Urothelium cell line (cell line): ENCODE data around the gene LPGAT1.
"Not testable (repeated sequence)": the region's sequence is repeated elsewhere in the genome, so short reads cannot be mapped to it uniquely, and the experiment has no call there.

Source experiments
- DNase-seq: peaks from one replicate; pipeline ENCODE4 v3.0.0; 2011; ENCODE audit warnings: low spot score, mixed read lengths
- FAIRE-seq: peaks from 2 replicates; lab custom pipeline; 2011; peaks lifted over from hg19 to GRCh38; lab: Jason Lieb, UNC

Gene LPGAT1

DNA sequence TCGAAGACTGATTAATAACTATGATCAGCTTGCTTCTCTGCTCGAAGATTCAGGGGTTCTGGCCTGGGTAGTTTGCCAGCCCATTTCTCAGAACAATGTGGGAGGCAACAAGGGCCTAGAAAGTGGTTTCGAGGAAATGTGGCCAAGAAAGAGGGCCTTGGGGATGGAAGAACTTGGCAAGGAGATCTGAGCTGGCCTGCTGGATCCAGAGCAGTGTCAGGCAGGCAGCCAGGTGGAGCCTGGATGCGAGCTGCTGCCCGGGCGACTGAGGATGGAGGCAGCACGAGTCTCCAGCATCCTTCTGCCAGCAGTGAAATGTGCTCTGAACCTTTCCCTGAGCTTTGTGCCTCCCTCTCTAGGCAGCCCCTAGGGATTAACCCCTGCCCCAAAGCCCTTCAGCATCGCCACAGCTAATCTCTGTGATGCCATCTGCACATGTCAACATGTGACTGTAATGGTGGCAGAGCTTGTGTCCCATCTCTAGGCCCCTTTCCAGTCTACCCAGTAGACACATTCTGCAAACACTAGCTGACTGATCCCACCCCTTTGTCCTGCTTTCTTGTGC, 94.1 kb downstream of the LPGAT1 start:
- DNase-seq, result peak; percentile 31
- FAIRE-seq, result no peak

DNA sequence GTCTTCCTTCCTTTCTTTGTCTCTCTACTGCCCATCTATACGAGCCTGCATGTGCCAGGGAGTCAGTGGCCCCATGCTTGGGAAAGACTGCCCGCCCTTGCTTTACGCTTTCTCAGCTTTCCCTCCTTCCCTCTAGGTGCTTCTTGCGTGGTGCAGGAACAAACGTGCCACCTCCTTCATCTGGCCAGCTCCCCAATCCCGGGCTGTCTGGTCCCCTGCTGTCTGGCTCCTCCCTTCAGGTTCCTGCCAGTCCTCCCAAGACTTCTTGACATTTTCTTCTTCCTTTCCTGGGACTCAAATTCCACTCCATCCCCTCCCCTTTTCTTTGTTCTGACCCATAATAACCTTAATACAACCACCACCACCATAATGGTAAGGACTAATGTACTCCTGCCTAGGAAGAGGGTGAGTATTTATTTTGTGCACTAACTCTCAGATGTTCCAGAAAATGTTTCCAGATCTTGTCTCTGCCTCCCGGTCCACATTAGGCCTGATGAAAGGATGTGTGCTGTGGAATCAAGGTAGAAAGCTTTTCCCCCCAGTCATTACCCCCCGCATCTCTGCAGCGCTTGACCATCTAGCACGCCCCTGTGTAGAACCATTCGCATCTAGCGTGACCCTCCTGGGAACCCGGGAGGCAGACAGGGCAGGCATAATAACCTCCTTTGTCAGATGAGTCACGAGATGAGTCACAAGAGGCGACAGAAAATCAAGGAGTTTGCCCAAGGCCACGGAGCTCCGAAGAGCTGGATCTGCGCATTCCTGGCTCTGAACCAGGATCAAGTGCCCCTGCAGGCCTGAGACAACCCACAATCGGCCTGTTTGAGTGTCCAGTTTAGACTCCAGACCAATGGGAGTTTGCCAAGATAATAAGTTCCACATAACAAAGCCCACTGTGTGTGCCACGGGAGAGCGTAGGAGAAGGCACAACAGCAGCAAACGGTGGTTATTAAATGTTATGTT, 95.1 kb downstream of the LPGAT1 start:
- DNase-seq (peak; percentile 95), FAIRE-seq (no peak)

DNA sequence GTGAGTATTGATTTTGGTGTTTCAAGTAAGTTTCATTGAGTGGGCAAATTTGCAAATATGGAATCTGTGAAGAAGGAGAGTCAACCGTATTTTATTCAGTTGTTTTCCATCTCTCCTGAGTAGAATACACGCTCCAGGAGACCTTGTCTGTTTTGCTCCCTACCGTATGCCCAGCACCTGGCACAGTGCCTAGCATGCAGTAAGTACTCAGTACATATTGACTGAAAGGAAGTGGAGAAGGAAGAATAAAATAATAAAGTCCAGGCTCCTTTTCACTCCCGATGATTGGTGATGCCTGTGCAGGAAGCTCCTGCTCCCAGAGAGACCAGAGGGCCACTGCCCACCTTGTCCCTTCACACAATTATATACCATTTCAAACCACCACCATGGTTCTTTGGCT, 95.8 kb downstream of the LPGAT1 start:
- FAIRE-seq (no peak), DNase-seq (no peak)

DNA sequence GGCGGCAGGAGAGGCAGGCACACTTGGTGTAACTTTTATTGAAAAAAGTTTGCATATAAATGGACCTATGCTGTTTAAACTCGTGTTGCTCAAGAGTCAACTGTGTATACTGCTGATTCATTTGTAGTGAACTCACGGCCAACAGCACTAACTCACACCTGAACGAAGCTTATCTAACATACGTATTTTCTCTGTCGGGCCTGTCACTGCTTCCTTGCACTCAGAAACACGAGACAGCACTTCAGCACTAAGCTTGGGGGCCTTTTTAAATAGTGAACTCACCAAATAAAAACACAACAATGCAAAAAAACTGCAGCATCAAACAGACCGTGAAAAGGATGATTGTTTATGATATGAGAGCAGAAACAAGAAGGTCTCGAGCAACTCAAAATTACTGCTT, 96.2 kb downstream of the LPGAT1 start:
- no peak for FAIRE-seq

DNA sequence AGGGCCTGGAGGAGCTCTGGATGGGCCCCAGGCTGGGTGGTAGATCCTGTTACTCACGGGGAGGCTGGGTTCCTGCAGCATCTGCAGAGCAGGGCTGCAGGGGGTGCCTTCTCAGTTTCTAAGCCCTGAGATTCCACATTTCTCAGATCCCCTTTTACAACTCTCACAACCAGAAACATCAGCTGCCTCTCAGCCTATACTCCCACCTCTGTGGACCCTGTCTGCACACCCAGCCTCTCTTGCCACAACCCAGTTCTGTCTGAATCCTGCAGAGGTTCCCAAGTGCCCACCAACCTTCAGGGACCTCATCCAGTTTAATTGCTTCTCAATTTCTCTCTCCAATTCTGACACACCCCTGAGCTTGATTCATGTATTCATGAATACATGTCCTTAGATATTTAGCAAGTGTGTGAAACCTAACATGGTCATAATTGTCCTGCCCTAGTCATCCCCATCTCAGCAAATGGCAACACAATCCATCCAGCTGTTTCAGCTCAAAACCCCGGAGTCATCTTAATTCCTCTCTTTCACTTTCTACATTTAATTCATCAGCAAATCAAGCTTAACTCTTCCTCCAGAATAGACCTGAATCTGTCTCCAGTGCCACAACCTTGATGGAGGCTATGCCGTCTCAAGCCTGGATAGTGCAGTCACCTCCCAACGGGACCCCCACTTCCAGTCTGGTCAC, 98.1 kb downstream of the LPGAT1 start:
- DNase-seq (no peak), FAIRE-seq (no peak)

More for the DNA sequence above, 96.2 kb downstream of the LPGAT1 start:
- no peak for DNase-seq

DNA sequence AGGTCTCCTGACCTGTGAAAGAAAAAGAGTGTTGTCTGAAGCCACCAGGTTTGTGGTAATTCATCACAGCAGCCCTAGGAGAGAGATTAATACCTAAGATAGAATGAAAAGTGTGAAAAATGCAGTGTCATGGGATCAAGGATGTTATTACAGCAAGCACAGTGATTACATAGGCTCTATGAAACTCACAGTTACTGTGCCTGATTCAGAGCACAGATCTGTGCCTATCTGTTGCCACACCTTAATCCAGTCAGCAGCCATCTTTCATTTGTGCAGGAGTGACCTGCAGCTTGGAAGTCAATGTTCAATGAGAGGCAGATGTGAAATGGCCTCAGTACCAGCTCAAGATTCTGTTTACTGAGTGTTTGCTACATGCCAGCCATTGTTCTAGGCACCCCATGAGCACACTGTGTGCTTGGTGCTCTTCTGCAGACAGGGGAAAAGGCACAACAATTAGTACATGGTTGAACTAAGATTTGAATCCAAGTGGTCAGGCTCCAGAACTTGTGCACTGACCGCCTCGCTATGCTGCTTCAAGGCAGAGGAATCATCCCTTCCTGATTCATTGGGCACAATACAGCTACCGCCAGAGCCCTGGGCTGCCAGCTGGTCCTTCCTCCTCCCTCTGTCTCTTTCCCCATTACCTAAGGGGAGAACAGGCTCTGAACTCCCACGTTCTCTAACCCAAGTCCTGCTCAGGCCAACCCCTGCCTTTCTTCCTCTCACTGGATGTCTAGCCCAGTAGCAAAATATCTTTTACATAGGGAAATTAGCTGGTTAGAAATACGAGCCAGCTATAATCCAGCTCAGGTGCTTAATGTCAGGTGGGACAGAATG, 98.9 kb downstream of the LPGAT1 start:
- DNase-seq (no peak), FAIRE-seq (peak; percentile 30)

DNA sequence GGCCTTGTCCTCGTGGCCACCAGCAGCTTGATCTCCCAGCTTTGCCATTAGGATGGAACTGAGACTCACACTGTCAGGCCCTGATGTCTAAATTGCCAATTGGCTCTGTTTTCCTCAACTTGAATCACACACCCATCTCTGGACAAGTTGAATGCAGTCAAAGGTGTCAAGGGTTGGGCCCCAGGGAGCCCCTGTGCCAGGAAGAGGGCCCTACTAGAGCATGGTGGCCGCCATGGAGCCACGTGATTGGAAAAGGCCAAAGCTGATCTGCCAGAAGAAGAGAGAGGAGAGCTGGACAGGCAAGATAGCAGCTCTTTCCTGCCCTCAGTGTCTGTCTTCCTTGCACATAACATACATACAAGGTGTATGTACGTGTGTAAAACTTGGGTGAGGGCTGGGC, 100.2 kb downstream of the LPGAT1 start:
- FAIRE-seq (no peak), DNase-seq (no peak)

DNA sequence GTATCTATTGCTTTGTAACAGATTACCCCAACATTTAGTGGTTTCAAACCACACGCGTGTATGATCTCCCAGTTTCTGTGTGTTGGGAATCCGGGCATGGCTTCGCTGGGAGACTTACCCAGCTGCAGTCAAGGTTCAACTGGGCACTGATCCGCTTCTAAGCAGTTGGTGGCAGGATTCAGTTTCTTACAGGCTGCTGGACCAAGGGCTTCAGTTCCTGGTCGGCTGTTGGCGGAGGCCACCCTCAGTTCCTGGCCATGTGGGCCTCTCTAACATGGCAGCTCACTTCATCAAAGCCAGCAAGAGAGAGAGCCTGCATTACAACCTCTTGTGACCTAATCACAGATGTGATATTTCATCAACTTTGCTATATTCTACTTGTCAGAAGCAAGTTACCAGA, 101.3 kb downstream of the LPGAT1 start:
- no peak for DNase-seq
- FAIRE-seq, result no peak

DNA sequence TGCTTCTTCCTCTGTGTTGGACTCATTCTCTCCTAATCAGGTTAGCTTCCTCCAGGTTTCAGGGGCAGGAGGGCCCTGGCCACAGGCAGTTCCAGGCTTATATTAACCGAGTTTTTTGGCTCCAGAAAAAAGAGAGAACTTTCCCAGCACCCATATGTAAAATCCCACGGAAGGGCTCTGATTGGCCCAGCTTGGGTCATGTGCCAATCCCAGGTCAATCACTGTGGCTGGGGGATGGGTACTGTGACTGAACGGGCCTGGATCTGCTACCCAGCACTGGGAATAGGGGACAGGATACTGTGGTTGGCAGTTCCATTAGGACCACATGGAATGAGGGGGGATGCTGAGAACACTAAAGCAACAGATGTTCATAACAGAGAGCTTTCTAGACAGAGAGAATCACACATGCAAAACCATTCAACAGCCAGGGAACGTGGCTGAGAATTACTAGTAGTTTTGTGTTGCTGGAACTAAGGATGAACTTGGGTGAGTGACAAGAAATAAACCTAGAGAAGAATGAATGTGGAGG, 104.0 kb downstream of the LPGAT1 start:
- DNase-seq (no peak), FAIRE-seq (no peak)

DNA sequence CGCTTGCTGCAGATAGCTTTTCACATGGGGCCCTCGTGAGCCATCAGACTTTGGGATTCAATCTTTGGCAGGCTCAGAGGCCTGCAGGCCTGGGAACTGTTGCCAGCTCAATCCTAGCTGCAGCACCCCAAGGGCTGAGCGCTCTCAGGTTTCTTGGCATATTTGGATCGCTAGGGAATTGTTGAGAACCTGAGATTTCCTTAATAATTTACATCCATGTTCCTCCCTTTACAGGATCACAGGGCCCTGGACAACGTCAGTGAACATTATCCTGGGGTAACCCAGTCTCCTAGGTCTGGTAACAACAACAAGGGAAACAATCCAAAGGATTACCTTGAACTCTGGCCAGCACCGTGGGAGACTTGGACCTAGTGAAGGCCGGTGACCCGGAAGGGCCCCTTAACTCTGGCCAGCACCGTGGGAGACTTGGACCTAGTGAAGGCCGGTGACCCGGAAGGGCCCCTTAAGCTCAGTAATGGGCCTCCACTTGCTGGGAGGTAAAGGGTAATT, 105.8 kb downstream of the LPGAT1 start:
- FAIRE-seq (no peak), DNase-seq (no peak)

DNA sequence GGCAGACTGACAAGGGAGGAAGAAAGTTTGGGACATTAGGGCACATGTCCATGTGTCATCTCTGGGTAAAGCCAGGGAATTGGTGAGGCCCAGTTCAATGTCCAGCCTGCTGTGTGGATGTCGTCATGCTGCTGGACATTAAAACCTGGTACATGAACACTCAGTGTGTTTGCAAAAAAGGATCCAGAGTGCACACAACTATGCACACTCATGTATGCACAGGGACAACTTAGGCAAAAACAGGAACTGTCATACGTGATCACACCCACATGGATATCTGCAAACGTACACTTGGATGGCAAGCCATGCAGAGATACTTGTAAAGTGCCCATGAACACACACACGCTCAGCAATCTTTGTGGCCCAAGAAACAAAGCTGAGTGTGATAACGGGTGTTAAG, 107.3 kb downstream of the LPGAT1 start:
- DNase-seq (no peak), FAIRE-seq (no peak)

DNA sequence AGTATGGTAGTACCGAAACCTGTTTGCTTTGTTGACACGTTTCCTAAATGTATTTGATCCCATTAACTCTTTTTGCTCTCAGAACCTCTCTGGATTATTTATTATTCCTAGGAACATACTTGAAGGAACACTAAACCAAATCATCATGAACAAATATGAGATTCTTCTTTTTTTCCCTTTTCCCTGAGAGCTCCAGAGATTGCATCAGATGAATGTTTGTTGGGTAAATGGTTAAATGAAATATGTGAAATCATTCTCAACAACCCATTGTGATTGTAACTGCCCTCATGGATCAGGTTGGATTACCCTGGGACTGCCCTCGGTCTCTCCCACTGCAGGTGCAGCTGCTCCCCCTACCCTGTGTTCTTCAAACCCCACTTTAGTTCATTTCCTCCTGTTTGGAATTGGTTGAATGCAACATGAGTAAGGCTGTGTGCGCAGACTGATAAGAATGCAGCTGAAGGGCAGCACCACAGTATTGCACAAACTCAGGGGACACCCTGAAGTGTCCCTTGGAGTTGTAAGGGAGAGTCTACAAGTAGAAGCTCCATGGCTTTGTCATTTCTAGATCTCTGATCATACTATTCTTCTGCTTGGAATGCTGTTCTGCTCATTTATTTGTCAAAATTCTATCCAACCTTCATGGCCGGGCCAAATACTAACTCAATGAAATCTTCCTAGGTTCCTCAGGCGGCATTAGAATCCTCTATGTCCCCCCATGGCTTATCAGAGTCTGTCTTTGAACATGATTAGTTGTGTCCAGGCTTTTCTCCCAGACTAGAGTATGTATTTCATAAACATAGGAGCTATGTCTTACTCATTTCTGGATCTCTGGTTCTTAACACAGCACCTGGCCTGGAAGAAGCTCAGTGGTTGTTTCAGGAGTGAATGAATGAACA, 108.0 kb downstream of the LPGAT1 start:
- DNase-seq (no peak), FAIRE-seq (no peak)

DNA sequence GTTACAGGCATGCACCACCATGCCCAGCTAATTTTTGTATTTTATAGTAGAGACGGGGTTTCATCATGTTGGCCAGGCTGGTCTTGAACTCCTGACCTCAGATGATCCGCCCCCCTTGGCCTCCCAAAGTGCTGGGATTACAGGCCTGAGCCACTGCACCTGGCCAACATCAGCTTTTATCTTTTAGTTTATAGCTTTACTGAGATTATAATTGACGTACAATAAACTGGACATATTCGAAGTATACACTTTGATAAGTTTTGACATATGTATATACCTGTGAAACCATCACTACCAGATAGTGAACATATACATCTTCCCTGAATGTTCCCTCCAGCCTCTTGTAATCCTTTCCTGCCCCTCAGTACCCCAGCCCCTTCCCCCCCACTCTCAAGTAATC, 114.0 kb downstream of the LPGAT1 start:
- not testable (repeated sequence) for DNase-seq, FAIRE-seq

DNA sequence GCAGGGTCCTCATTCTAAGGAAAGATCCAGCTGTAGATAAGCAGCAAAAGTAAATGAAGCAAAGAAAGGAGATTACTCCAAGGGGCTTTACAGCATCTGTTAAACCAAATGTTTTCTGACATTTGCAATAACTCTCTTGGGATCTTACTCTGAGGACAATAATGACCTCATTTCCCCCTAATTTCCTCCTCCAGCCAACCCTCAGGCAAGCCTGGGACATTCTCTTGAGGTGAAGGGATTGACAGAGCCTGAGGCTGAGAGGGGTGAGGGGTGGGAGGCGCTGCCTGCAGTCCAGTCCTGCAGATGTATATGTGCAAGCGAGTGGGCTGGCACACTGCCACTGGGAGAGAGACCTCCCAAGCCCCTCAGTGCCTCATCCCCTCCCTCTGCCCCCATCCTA, 114.6 kb downstream of the LPGAT1 start:
- DNase-seq (no peak), FAIRE-seq (no peak)

DNA sequence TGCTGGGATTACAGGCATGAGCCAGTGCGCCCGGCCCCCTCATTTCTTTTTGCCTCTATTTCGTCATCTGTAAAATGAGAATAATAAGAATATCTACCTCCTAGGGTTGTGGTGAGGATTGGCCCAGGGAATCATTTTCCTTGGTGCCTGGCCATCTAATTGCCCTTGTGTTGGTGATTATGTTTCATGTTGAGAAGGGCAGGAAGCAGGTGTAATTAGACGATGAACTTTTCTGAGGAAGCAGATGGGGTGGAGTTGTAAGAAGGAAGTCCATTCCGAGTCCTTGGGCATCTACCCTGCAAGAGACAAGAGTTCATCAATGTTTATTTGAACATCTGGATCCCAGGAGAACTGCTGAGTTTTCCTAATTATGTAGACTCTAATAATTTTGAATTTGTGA, 116.4 kb downstream of the LPGAT1 start:
- DNase-seq (no peak), FAIRE-seq (no peak)

DNA sequence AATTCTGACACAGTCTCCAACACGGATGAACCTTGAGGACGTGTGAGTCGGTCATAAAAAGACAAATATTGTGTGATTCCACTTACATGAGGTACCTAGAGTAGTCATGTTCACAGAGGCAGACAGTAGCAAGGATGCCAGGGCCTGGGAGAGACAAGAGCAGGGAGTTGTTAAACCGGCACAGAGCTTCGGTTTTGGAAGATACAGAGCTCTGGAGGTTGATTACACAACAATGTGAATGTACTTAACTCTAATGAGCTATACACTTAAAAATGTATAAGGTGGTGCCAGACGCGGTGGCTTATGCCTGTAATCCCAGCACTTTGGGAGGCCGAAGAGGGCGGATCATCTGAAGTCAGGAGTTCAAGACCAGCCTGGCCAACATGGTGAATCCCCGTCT, 117.3 kb downstream of the LPGAT1 start:
- FAIRE-seq, result no peak
- no peak for DNase-seq

DNA sequence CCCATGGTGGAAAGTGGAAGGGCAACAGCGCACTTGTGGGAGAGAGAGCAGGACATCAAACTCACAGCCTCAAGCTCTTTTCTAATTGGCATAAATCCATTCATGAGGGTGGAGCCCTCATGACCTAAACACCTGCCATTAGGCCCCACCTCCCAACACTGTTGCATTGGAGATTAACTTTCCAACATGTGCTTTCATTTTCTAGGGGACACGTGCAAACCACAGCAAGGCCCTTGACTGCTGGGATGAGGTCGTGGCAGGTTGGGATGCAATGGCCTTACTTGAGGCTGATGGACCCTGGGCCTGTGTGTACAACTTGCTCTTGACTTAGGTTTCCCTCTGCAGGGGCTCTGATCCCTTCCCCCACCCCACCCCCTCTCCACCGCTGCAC, 119.3 kb downstream of the LPGAT1 start:
- DNase-seq, result no peak
- no peak for FAIRE-seq

DNA sequence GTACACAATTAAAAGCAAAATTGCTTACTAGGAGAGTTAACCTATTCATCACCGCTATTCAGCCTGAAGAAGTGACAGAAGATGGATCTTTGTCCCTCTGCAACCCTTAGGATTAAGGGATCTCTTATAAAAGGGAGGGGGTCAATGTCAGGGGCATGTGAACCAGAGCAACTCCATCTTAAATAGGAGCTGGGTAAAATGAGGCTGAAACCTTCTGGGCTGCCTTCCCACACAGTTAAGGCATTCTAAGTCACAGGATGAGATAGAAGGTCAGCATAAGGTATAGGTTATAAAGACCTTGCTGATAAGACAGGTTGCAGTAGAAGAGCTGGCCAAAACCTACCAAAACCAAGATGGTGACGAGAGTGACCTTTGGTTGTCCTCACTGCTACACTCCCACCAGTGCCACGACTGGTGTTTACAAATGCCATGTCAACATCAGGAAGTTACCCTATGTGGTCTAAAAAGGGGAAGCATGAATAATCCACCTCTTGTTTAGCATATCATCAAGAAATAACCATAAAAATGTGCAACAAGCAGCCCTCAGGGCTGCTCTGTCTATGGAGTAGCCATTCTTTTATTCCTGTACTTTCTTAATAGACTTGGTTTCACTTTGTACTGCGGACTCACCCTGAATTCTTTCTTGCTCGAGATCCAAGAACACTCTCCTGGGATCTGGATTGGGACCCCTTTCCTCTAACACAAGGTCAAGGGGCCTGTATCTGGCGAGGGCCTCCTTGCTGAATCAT, 119.8 kb downstream of the LPGAT1 start:
- FAIRE-seq (no peak), DNase-seq (no peak)

DNA sequence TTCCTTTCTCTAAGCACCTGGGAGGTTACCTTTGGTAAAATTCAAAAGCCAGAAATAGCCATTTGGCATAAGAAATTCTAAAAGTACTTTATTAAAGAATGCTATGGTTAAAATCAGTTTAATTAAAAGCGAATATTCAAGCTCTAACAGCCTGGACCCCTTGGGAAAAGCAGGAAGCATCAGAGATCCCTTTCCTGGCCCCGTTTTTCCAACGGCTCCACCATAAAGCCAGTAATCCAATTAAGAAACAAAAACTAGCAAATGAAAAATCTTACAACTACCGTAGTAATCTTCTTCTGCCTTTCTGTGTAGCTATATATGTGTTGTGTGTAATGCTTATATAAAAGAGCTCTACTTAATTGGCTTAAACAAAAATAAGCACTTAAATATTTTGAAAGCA, 121.6 kb downstream of the LPGAT1 start:
- FAIRE-seq (no peak), DNase-seq (no peak)
